Measurements from ENCODE around the gene RAB6A.

The RAB6A gene

GRCh38 chr11:73655686-73656085 is 105.2 kb downstream of the RAB6A start:
- H3K27ac ChIP-seq (ENCODE audit: low read length): no peak overlapping the region
- WGBS (ENCODE audit: insufficient coverage, insufficient read length): no CpG with 5 or more reads among the region's 8 CpGs
- DNase-seq (ENCODE audit: low read depth, low spot score): no peak
- no peaks in the 10 kb centered on the region for H3K9me3 ChIP-seq (ENCODE audit: control insufficient read depth, insufficient read depth, low read length)
- H3K4me1 ChIP-seq (ENCODE audit: control insufficient read depth, insufficient read depth, low read length): peaks cover 2% of the 10 kb centered on the region; the same call in 1 of the 2 replicates
- no peak overlapping the region for H3K4me3 ChIP-seq (ENCODE audit: low read length)
- no peaks in the 10 kb centered on the region; the same call in 1 of the 2 replicates for H3K27me3 ChIP-seq (ENCODE audit: control insufficient read depth, insufficient read depth, low read length)
- no peaks in the 10 kb centered on the region for H3K36me3 ChIP-seq (ENCODE audit: control insufficient read depth, insufficient read depth, low read length)

- no CpG with 5 or more reads among the region's 7 CpGs for WGBS (ENCODE audit: insufficient coverage, insufficient read length)
These were observed 106.3 kb downstream of the RAB6A start for GRCh38 chr11:73654482-73655021.

GRCh38 chr11:73653996-73654395 is 106.9 kb downstream of the RAB6A start:
- Histone ChIP-seq H3K4me1 (ENCODE audit: control insufficient read depth, insufficient read depth, low read length) (peaks cover 2% of the 10 kb centered on the region; the same call in 1 of the 2 replicates), H3K27me3 (ENCODE audit: control insufficient read depth, insufficient read depth, low read length) (no peaks in the 10 kb centered on the region), H3K27ac (ENCODE audit: low read length) (no peak overlapping the region), H3K9me3 (ENCODE audit: control insufficient read depth, insufficient read depth, low read length) (no peaks in the 10 kb centered on the region), H3K4me3 (ENCODE audit: low read length) (no peak overlapping the region), H3K36me3 (ENCODE audit: control insufficient read depth, insufficient read depth, low read length) (no peaks in the 10 kb centered on the region)
- DNase-seq (ENCODE audit: low read depth, low spot score): no peak
- WGBS (ENCODE audit: insufficient coverage, insufficient read length): no CpG with 5 or more reads among the region's 5 CpGs

More at GRCh38 chr11:73654482-73655021, 106.3 kb downstream of the RAB6A start:
- Histone ChIP-seq H3K27ac (ENCODE audit: low read length) (no peak overlapping the region), H3K4me3 (ENCODE audit: low read length) (no peak overlapping the region), H3K4me1 (ENCODE audit: control insufficient read depth, insufficient read depth, low read length) (peaks cover 2% of the 10 kb centered on the region; the same call in 1 of the 2 replicates), H3K9me3 (ENCODE audit: control insufficient read depth, insufficient read depth, low read length) (no peaks in the 10 kb centered on the region), H3K27me3 (ENCODE audit: control insufficient read depth, insufficient read depth, low read length) (no peaks in the 10 kb centered on the region; the same call in 1 of the 2 replicates), H3K36me3 (ENCODE audit: control insufficient read depth, insufficient read depth, low read length) (no peaks in the 10 kb centered on the region)
- no peak for DNase-seq (ENCODE audit: low read depth, low spot score)

- H3K4me1 ChIP-seq (ENCODE audit: control insufficient read depth, insufficient read depth, low read length): peaks cover 2% of the 10 kb centered on the region; the same call in 1 of the 2 replicates
- WGBS (ENCODE audit: insufficient coverage, insufficient read length): no CpG with 5 or more reads among the region's 6 CpGs
- H3K4me3 ChIP-seq (ENCODE audit: low read length): no peak overlapping the region
- no peaks in the 10 kb centered on the region for H3K36me3 ChIP-seq (ENCODE audit: control insufficient read depth, insufficient read depth, low read length)
- no peak overlapping the region for H3K27ac ChIP-seq (ENCODE audit: low read length)
- H3K9me3 ChIP-seq (ENCODE audit: control insufficient read depth, insufficient read depth, low read length): no peaks in the 10 kb centered on the region
- no peaks in the 10 kb centered on the region for H3K27me3 ChIP-seq (ENCODE audit: control insufficient read depth, insufficient read depth, low read length)
- no peak for DNase-seq (ENCODE audit: low read depth, low spot score)
These were observed 107.9 kb downstream of the RAB6A start for GRCh38 chr11:73652856-73653559.

- Histone ChIP-seq H3K4me1 (ENCODE audit: control insufficient read depth, insufficient read depth, low read length) (peaks cover 5% of the 10 kb centered on the region; the same call in 1 of the 2 replicates), H3K27ac (ENCODE audit: low read length) (no peak overlapping the region), H3K9me3 (ENCODE audit: control insufficient read depth, insufficient read depth, low read length) (no peaks in the 10 kb centered on the region), H3K27me3 (ENCODE audit: control insufficient read depth, insufficient read depth, low read length) (no peaks in the 10 kb centered on the region), H3K36me3 (ENCODE audit: control insufficient read depth, insufficient read depth, low read length) (no peaks in the 10 kb centered on the region), H3K4me3 (ENCODE audit: low read length) (no peak overlapping the region)
- no CpG with 5 or more reads among the region's 8 CpGs for WGBS (ENCODE audit: insufficient coverage, insufficient read length)
- no peak for DNase-seq (ENCODE audit: low read depth, low spot score)
These were observed 108.7 kb downstream of the RAB6A start for GRCh38 chr11:73652046-73652730.

- DNase-seq (ENCODE audit: low read depth, low spot score): no peak
- WGBS (ENCODE audit: insufficient coverage, insufficient read length): no CpG with 5 or more reads among the region's 9 CpGs
- Histone ChIP-seq H3K36me3 (ENCODE audit: control insufficient read depth, insufficient read depth, low read length) (no peaks in the 10 kb centered on the region), H3K4me3 (ENCODE audit: low read length) (no peak overlapping the region), H3K9me3 (ENCODE audit: control insufficient read depth, insufficient read depth, low read length) (no peaks in the 10 kb centered on the region), H3K4me1 (ENCODE audit: control insufficient read depth, insufficient read depth, low read length) (peaks cover 8% of the 10 kb centered on the region; the same call in 1 of the 2 replicates), H3K27me3 (ENCODE audit: control insufficient read depth, insufficient read depth, low read length) (no peaks in the 10 kb centered on the region), H3K27ac (ENCODE audit: low read length) (no peak overlapping the region)
These were observed 109.2 kb downstream of the RAB6A start for GRCh38 chr11:73651661-73652045.

- Histone ChIP-seq H3K36me3 (ENCODE audit: control insufficient read depth, insufficient read depth, low read length) (no peaks in the 10 kb centered on the region), H3K27ac (ENCODE audit: low read length) (no peak overlapping the region), H3K27me3 (ENCODE audit: control insufficient read depth, insufficient read depth, low read length) (no peaks in the 10 kb centered on the region), H3K4me1 (ENCODE audit: control insufficient read depth, insufficient read depth, low read length) (peaks cover 12% of the 10 kb centered on the region; the same call in 1 of the 2 replicates), H3K4me3 (ENCODE audit: low read length) (no peak overlapping the region), H3K9me3 (ENCODE audit: control insufficient read depth, insufficient read depth, low read length) (no peaks in the 10 kb centered on the region)
- WGBS (ENCODE audit: insufficient coverage, insufficient read length): no CpG with 5 or more reads among the region's 5 CpGs
- DNase-seq (ENCODE audit: low read depth, low spot score): no peak
These were observed 109.6 kb downstream of the RAB6A start for GRCh38 chr11:73651252-73651651.

GRCh38 chr11:73650400-73650799 is 110.5 kb downstream of the RAB6A start:
- WGBS (ENCODE audit: insufficient coverage, insufficient read length): no CpG with 5 or more reads among the region's 14 CpGs
- Histone ChIP-seq H3K27me3 (ENCODE audit: control insufficient read depth, insufficient read depth, low read length) (no peaks in the 10 kb centered on the region), H3K4me1 (ENCODE audit: control insufficient read depth, insufficient read depth, low read length) (peaks cover 14% of the 10 kb centered on the region; the same call in 1 of the 2 replicates), H3K27ac (ENCODE audit: low read length) (no peak overlapping the region), H3K36me3 (ENCODE audit: control insufficient read depth, insufficient read depth, low read length) (no peaks in the 10 kb centered on the region), H3K9me3 (ENCODE audit: control insufficient read depth, insufficient read depth, low read length) (no peaks in the 10 kb centered on the region), H3K4me3 (ENCODE audit: low read length) (no peak overlapping the region)
- DNase-seq (ENCODE audit: low read depth, low spot score): no peak

GRCh38 chr11:73649206-73649605 is 111.7 kb downstream of the RAB6A start:
- DNase-seq (ENCODE audit: low read depth, low spot score): no peak
- no peaks in the 10 kb centered on the region for H3K9me3 ChIP-seq (ENCODE audit: control insufficient read depth, insufficient read depth, low read length)
- peaks cover 14% of the 10 kb centered on the region; the same call in 1 of the 2 replicates for H3K4me1 ChIP-seq (ENCODE audit: control insufficient read depth, insufficient read depth, low read length)
- H3K27me3 ChIP-seq (ENCODE audit: control insufficient read depth, insufficient read depth, low read length): no peaks in the 10 kb centered on the region
- WGBS (ENCODE audit: insufficient coverage, insufficient read length): no CpG with 5 or more reads among the region's 9 CpGs
- no peak overlapping the region for H3K4me3 ChIP-seq (ENCODE audit: low read length)
- H3K27ac ChIP-seq (ENCODE audit: low read length): no peak overlapping the region
- no peaks in the 10 kb centered on the region for H3K36me3 ChIP-seq (ENCODE audit: control insufficient read depth, insufficient read depth, low read length)

- WGBS (ENCODE audit: insufficient coverage, insufficient read length): no CpG with 5 or more reads among the region's 8 CpGs
- no peak for DNase-seq (ENCODE audit: low read depth, low spot score)
- H3K36me3 ChIP-seq (ENCODE audit: control insufficient read depth, insufficient read depth, low read length): no peaks in the 10 kb centered on the region
- H3K27me3 ChIP-seq (ENCODE audit: control insufficient read depth, insufficient read depth, low read length): no peaks in the 10 kb centered on the region
- H3K4me1 ChIP-seq (ENCODE audit: control insufficient read depth, insufficient read depth, low read length): peaks cover 14% of the 10 kb centered on the region; the same call in 1 of the 2 replicates
- no peak overlapping the region for H3K27ac ChIP-seq (ENCODE audit: low read length)
- H3K4me3 ChIP-seq (ENCODE audit: low read length): no peak overlapping the region
- no peaks in the 10 kb centered on the region for H3K9me3 ChIP-seq (ENCODE audit: control insufficient read depth, insufficient read depth, low read length)
These were observed 112.3 kb downstream of the RAB6A start for GRCh38 chr11:73648571-73649046.
